Measurements from ENCODE around the gene NELFE. TPM values are rescaled to one million over a fixed set of nuclear protein-coding genes. Genes with fewer than 3 reads are reported as not detected.
"Not testable (repeated sequence)": the region's sequence is repeated elsewhere in the genome, so short reads cannot be mapped to it uniquely, and the experiment has no call there.

NELFE gene
- total RNA-seq, 1 experiment from 2014 or later, result 68.3 TPM

DNA sequence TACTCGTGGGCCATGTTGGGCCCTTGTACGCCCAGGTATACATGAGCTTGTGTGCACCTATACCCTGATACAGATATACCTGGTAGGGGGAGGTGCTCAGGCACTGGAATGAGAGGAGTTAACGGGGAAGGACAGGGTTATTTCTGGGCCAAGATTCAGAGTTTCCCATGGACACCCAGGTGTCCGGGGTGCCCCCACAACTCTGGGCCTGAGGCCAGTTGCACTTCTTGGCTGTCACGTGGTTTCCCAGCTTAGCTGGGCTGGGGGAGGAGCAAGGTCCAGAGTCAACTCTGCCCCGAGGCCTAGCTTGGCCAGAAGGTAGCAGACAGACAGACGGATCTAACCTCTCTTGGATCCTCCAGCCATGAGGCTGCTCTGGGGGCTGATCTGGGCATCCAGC lies 23.0 kb upstream of the NELFE start, which contains the start of gene C4A:
Gene C4A, plus strand, starts transcription at position 314 of the 400 bp plus-strand sequence. Its CDS starts 51 bp downstream, at position 365.
- H3K27ac ChIP-seq (ENCODE audit: low read depth, low read length); H2AFZ ChIP-seq (ENCODE audit: low read depth, low read length, poor library complexity, severe bottlenecking); CTCF ChIA-PET; H3K36me3 ChIP-seq (ENCODE audit: control insufficient read depth in 1 of 2, insufficient read depth in 2 of 2, low read length in 2 of 2); H3K79me2 ChIP-seq (ENCODE audit: insufficient read depth, low read length); H3K4me1 ChIP-seq (ENCODE audit: control insufficient read depth in 1 of 2, insufficient read depth in 2 of 2, low read length in 2 of 2); BruUV-seq (replicated peaks); H3K4me2 ChIP-seq (ENCODE audit: low read length); H3K27me3 ChIP-seq (ENCODE audit: insufficient read depth, low read length); H3K9ac ChIP-seq (ENCODE audit: low read length); H3K9me3 ChIP-seq (ENCODE audit: control insufficient read depth in 1 of 2, insufficient read depth in 1 of 2, low read depth in 1 of 2, low read length in 2 of 2); ATAC-seq; POLR2A ChIA-PET; intact Hi-C loops (cut with micrococcal nuclease); H4K20me1 ChIP-seq (ENCODE audit: insufficient read depth); RAD21 ChIA-PET (ENCODE audit: low non-redundant PET in 1 of 2, low total read pairs in 2 of 2, uncharacterized antibody in 2 of 2, unreplicated experiment in 2 of 2); DNase-seq (ENCODE audit: low read depth, low spot score); H3K9me2 ChIP-seq (ENCODE audit: insufficient read depth); H3K4me3 ChIP-seq (replicated peaks in 1 of 2; ENCODE audit: low read depth in 1 of 2, low read length in 2 of 2): not testable (repeated sequence)

DNA sequence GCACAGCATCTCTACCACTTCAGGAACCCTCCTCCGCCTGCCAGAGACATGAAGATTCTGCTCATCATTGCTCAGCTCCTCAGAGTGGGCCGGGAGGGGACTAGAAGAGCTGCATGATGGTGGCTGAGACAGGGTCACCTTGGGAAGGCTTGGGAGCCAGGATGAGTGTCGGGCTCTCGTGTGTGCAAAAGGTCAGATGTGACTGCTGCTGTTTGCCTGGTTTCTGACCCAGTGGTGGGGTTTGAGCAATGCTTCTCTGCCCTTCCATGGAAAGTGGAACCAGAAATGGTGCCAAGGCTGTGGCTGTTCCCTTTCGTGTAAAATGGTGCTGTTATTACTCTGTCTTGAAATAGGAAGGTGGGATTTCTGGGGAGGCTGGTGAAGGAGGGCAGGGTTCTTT lies 22.2 kb upstream of the NELFE start:
- H3K9ac ChIP-seq (ENCODE audit: low read length); H3K4me1 ChIP-seq (ENCODE audit: control insufficient read depth in 1 of 2, insufficient read depth in 2 of 2, low read length in 2 of 2); DNase-seq (ENCODE audit: low read depth, low spot score); H4K20me1 ChIP-seq (ENCODE audit: insufficient read depth); H3K9me2 ChIP-seq (ENCODE audit: insufficient read depth); H3K4me3 ChIP-seq (replicated peaks in 1 of 2; ENCODE audit: low read depth in 1 of 2, low read length in 2 of 2); H3K4me2 ChIP-seq (ENCODE audit: low read length); H2AFZ ChIP-seq (ENCODE audit: low read depth, low read length, poor library complexity, severe bottlenecking); H3K79me2 ChIP-seq (ENCODE audit: insufficient read depth, low read length); H3K9me3 ChIP-seq (ENCODE audit: control insufficient read depth in 1 of 2, insufficient read depth in 1 of 2, low read depth in 1 of 2, low read length in 2 of 2); H3K27me3 ChIP-seq (ENCODE audit: insufficient read depth, low read length); intact Hi-C loops (cut with micrococcal nuclease); H3K27ac ChIP-seq (ENCODE audit: low read depth, low read length); H3K36me3 ChIP-seq (ENCODE audit: control insufficient read depth in 1 of 2, insufficient read depth in 2 of 2, low read length in 2 of 2); ATAC-seq; BruUV-seq (replicated peaks); CTCF ChIA-PET; POLR2A ChIA-PET; RAD21 ChIA-PET (ENCODE audit: low non-redundant PET in 1 of 2, low total read pairs in 2 of 2, uncharacterized antibody in 2 of 2, unreplicated experiment in 2 of 2): not testable (repeated sequence)

DNA sequence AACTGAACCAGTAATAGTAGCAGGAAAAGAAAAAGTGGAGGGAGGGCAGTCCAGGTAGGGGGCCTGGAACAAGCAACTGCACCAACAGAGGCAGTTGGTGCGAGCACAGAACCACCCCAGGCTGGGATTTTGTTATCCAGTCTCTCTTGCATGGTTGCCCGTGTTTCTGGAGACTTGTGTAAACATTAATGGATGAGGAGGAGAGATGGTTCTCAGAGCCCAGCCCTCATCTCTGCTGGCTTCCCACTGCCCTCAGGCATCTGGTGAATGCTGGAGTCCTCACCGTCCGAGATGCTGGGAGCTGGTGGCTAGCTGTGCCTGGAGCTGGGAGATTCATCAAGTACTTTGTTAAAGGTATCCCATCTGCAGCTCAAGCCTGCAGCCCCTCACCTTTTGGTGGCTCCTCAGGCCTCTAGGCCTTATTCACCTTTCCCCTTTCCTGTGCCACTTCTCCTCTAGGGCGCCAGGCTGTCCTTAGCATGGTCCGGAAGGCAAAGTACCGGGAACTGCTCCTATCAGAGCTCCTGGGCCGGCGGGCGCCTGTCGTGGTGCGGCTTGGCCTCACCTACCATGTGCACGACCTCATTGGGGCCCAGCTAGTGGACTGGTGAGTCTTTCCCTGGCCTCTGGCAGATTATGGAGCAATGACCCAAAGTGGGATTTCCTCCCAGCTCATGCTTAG lies 21.6 kb upstream of the NELFE start:
- H3K4me2 ChIP-seq (ENCODE audit: low read length); H3K4me3 ChIP-seq (replicated peaks in 1 of 2; ENCODE audit: low read depth in 1 of 2, low read length in 2 of 2); intact Hi-C loops (cut with micrococcal nuclease); H4K20me1 ChIP-seq (ENCODE audit: insufficient read depth); H3K9me3 ChIP-seq (ENCODE audit: control insufficient read depth in 1 of 2, insufficient read depth in 1 of 2, low read depth in 1 of 2, low read length in 2 of 2); CTCF ChIA-PET; RAD21 ChIA-PET (ENCODE audit: low non-redundant PET in 1 of 2, low total read pairs in 2 of 2, uncharacterized antibody in 2 of 2, unreplicated experiment in 2 of 2); H3K27me3 ChIP-seq (ENCODE audit: insufficient read depth, low read length); H3K79me2 ChIP-seq (ENCODE audit: insufficient read depth, low read length); H3K27ac ChIP-seq (ENCODE audit: low read depth, low read length); H3K9me2 ChIP-seq (ENCODE audit: insufficient read depth); H3K36me3 ChIP-seq (ENCODE audit: control insufficient read depth in 1 of 2, insufficient read depth in 2 of 2, low read length in 2 of 2); H3K9ac ChIP-seq (ENCODE audit: low read length); BruUV-seq (replicated peaks); ATAC-seq; POLR2A ChIA-PET; DNase-seq (ENCODE audit: low read depth, low spot score); H3K4me1 ChIP-seq (ENCODE audit: control insufficient read depth in 1 of 2, insufficient read depth in 2 of 2, low read length in 2 of 2); H2AFZ ChIP-seq (ENCODE audit: low read depth, low read length, poor library complexity, severe bottlenecking): not testable (repeated sequence)
